ENCODE data around the gene F10. TPM values are rescaled to one million over a fixed set of nuclear protein-coding genes. Genes with fewer than 3 reads are reported as not detected.
"Not testable (repeated sequence)": the region's sequence is repeated elsewhere in the genome, so short reads cannot be mapped to it uniquely, and the experiment has no call there.

F10 gene
- total RNA-seq, 2 donors from 2014 or later = 21.9 to 27.5 TPM

- H3K9me3 ChIP-seq = no peaks in the 10 kb centered on the region
- H3K4me3 ChIP-seq = no peak overlapping the region
- no peak overlapping the region for H3K27ac ChIP-seq
- TF ChIP-seq, protein P1, sequence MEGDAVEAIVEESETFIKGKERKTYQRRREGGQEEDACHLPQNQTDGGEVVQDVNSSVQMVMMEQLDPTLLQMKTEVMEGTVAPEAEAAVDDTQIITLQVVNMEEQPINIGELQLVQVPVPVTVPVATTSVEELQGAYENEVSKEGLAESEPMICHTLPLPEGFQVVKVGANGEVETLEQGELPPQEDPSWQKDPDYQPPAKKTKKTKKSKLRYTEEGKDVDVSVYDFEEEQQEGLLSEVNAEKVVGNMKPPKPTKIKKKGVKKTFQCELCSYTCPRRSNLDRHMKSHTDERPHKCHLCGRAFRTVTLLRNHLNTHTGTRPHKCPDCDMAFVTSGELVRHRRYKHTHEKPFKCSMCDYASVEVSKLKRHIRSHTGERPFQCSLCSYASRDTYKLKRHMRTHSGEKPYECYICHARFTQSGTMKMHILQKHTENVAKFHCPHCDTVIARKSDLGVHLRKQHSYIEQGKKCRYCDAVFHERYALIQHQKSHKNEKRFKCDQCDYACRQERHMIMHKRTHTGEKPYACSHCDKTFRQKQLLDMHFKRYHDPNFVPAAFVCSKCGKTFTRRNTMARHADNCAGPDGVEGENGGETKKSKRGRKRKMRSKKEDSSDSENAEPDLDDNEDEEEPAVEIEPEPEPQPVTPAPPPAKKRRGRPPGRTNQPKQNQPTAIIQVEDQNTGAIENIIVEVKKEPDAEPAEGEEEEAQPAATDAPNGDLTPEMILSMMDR (IDR thresholded peaks at IDR 0.05) = no peak
- no peaks in the 10 kb centered on the region for H3K27me3 ChIP-seq
- DNase-seq (ENCODE audit: low spot score) = no peak
- no peaks in the 10 kb centered on the region for H3K36me3 ChIP-seq
- H3K4me1 ChIP-seq = no peaks in the 10 kb centered on the region
Measured at GRCh38 chr13:113099142-113099541, 23.5 kb upstream of the F10 start.

GRCh38 chr13:113102302-113102701 lies 20.3 kb upstream of the F10 start:
- DNase-seq (ENCODE audit: low spot score); H3K36me3 ChIP-seq; H3K9me3 ChIP-seq: not testable (repeated sequence)

GRCh38 chr13:113102727-113103126 lies 19.9 kb upstream of the F10 start:
- no peaks in the 10 kb centered on the region for H3K9me3 ChIP-seq
- no peaks in the 10 kb centered on the region for H3K27me3 ChIP-seq
- no peak overlapping the region for H3K27ac ChIP-seq
- TF ChIP-seq, protein P1 (IDR thresholded peaks at IDR 0.05) = no peak
- no peak for DNase-seq (ENCODE audit: low spot score)
- H3K36me3 ChIP-seq = no peaks in the 10 kb centered on the region
- no peak overlapping the region for H3K4me3 ChIP-seq
- H3K4me1 ChIP-seq = no peaks in the 10 kb centered on the region

More at GRCh38 chr13:113102302-113102701, 20.3 kb upstream of the F10 start:
- not testable (repeated sequence) for H3K27me3 ChIP-seq, H3K4me3 ChIP-seq, H3K27ac ChIP-seq, H3K4me1 ChIP-seq

DNA sequence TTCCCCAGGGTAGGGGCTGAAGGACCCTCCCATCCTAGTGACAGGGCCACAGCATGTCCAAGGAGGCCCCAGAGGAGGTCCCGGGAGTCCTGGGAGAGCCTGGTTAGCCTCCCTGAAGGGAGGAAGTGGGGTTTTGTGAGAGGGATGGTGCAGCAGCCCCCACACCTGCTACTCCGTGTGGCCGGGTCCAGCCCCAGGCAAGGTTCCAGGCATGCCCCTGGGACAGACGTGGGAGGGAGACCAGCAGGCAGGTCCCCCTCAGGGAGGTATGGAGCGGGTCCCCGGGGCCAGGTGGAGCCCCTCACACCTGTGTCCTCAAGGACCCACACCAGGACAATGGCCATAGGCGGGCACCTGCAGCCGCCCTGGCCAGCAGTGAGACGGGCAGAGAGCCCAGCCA lies 19.0 kb upstream of the F10 start:
- no peak overlapping the region for H3K27ac ChIP-seq
- no peaks in the 10 kb centered on the region for H3K36me3 ChIP-seq
- H3K4me3 ChIP-seq = no peak overlapping the region
- H3K27me3 ChIP-seq = no peaks in the 10 kb centered on the region
- TF ChIP-seq, protein P1 (IDR thresholded peaks at IDR 0.05) = no peak
- H3K9me3 ChIP-seq = no peaks in the 10 kb centered on the region
- no peaks in the 10 kb centered on the region for H3K4me1 ChIP-seq
- DNase-seq (ENCODE audit: low spot score) = no peak

GRCh38 chr13:113105032-113105920 lies 17.3 kb upstream of the F10 start, which contains the start of gene F7:
TSS of gene F7 (plus strand) at chr13:113105791. CDS start at chr13:113105842, 51 bp downstream.
- Histone ChIP-seq H3K4me1 (peaks cover 0 to 9% of the 10 kb centered on the region in 2 donors), H3K9me3 (no peaks in the 10 kb centered on the region), H3K36me3 (no peaks in the 10 kb centered on the region), H3K4me3 (no peak within 1 kb of the TSS), H3K27ac (no peak within 1 kb of the TSS), H3K27me3 (peaks cover 0 to 10% of the 10 kb centered on the region in 2 donors)
- no peak for DNase-seq (ENCODE audit: low spot score)
- TF ChIP-seq, protein P1 (IDR thresholded peaks at IDR 0.05) = no peak

DNA sequence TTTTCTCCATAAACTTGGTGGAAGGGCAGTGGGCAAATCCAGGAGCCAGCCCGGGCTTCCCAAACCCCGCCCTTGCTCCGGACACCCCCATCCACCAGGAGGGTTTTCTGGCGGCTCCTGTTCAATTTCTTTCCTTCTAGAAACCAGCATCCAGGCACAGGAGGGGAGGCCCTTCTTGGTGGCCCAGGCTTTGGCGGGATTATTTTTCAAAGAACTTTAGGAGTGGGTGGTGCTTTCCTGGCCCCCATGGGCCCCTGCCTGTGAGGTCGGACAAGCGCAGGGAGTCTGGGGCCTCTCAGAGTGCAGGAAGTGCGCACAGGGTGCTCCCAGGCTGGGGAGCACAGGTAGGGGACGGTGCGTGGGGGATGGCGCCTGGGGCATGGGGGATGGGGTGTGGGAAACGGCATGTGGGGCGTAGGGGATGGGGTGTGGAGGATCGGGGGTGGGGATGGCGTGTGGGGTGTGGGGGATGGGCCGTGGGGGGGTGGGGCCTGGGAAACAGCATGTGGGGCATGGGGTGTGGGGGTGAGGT lies 16.6 kb upstream of the F10 start:
- no peak for DNase-seq (ENCODE audit: low spot score)
- no peaks in the 10 kb centered on the region for H3K9me3 ChIP-seq
- H3K4me1 ChIP-seq = peaks cover 0 to 16% of the 10 kb centered on the region in 2 donors
- H3K4me3 ChIP-seq = no peak overlapping the region
- no peak overlapping the region for H3K27ac ChIP-seq
- peaks cover 0 to 12% of the 10 kb centered on the region in 2 donors for H3K27me3 ChIP-seq
- TF ChIP-seq, protein P1 (IDR thresholded peaks at IDR 0.05) = no peak
- no peaks in the 10 kb centered on the region for H3K36me3 ChIP-seq

Measured in right atrium auricular region (tissue), 2 donors.